SK-N-SH treated with all-trans-retinoic acid at 6 μM for 48 hours (cell line): Measurements from ENCODE around the gene INTS3.

ENCODE experiments used
- ATAC-seq: fragments of 200-7000 bp; cut with Tn5 transposase; 3 replicates; pipeline ENCODE4 v1.9.1; 2020; ENCODE audit warnings: mild to moderate bottlenecking, moderate library complexity
- ARNTL ChIP-seq: fragments of 450-650 bp; formaldehyde crosslinking; IDR thresholded peaks from 2 replicates; pipeline ENCODE4 v1.5.0; 2020; ENCODE audit warnings: low read depth, mild to moderate bottlenecking, moderate library complexity, borderline replicate concordance
- BACH2 ChIP-seq: fragments of 250-450 bp; sonication (Bioruptor Pico); IDR thresholded peaks from 2 replicates; pipeline ENCODE4 v1.9.0; 2021; ENCODE audit warnings: mild to moderate bottlenecking, borderline replicate concordance
- CSDC2 ChIP-seq: fragments of 250-450 bp; sonication (Bioruptor Pico); IDR thresholded peaks from 2 replicates; pipeline ENCODE4 v1.5.0; 2020; ENCODE audit warnings: mild to moderate bottlenecking, moderate library complexity
- ESRRG ChIP-seq: fragments of 250-450 bp; sonication (Bioruptor Pico); IDR thresholded peaks from 2 replicates; pipeline ENCODE4 v1.6.1; 2021; ENCODE audit warnings: mild to moderate bottlenecking
- GLIS3 ChIP-seq: fragments of 250-450 bp; sonication (Bioruptor Pico); IDR thresholded peaks from 2 replicates; pipeline ENCODE4 v1.5.0; 2020; ENCODE audit warnings: mild to moderate bottlenecking, moderate library complexity
- ISL1 ChIP-seq: fragments of 250-450 bp; sonication (Bioruptor Pico); IDR thresholded peaks from 2 replicates; pipeline ENCODE4 v2.1.2; 2022; ENCODE audit warnings: mild to moderate bottlenecking, moderate library complexity
- OSR1 ChIP-seq: fragments of 250-450 bp; sonication (Bioruptor Pico); IDR thresholded peaks from 2 replicates; pipeline ENCODE4 v1.8.0; 2022; ENCODE audit warnings: moderate library complexity, mild to moderate bottlenecking, inconsistent platforms
- PPARA ChIP-seq: fragments of 250-450 bp; sonication (Bioruptor Pico); IDR thresholded peaks from 2 replicates; pipeline ENCODE4 v1.5.0; 2020; ENCODE audit warnings: mild to moderate bottlenecking, borderline replicate concordance
- RARB ChIP-seq: fragments of 250-450 bp; sonication (Bioruptor Pico); IDR thresholded peaks from 2 replicates; pipeline ENCODE4 v1.8.0; 2021; ENCODE audit warnings: mild to moderate bottlenecking, moderate library complexity
- SNAI2 ChIP-seq: fragments of 250-450 bp; sonication (Bioruptor Pico); IDR thresholded peaks from 2 replicates; pipeline ENCODE4 v1.5.0; 2020; ENCODE audit warnings: mild to moderate bottlenecking, moderate library complexity
- TCF4 ChIP-seq: fragments of 250-450 bp; sonication (Bioruptor Pico); IDR thresholded peaks from 2 replicates; pipeline ENCODE4 v1.8.0; 2021; ENCODE audit warnings: mild to moderate bottlenecking, moderate library complexity, borderline replicate concordance
- TOX ChIP-seq: fragments of 250-450 bp; sonication (Bioruptor Pico); IDR thresholded peaks from 2 replicates; pipeline ENCODE4 v1.8.0; 2021; ENCODE audit warnings: mild to moderate bottlenecking, moderate library complexity, borderline replicate concordance
- ZC3H10 ChIP-seq: fragments of 250-450 bp; sonication (Bioruptor Pico); IDR thresholded peaks from 2 replicates; pipeline ENCODE4 v1.5.1; 2021; ENCODE audit warnings: mild to moderate bottlenecking, moderate library complexity
- ZFP3 ChIP-seq: fragments of 250-450 bp; sonication (Bioruptor Pico); IDR thresholded peaks from 2 replicates; pipeline ENCODE4 v1.5.0; 2020; ENCODE audit warnings: mild to moderate bottlenecking, moderate library complexity
- ZNF565 ChIP-seq: fragments of 450-650 bp; formaldehyde crosslinking; conservative IDR thresholded peaks from 2 replicates; pipeline ENCODE4 v1.5.0; 2020; ENCODE audit warnings: low read depth, mild to moderate bottlenecking, moderate library complexity
- ZNF70 ChIP-seq: fragments of 450-650 bp; formaldehyde crosslinking; IDR thresholded peaks from 2 replicates; pipeline ENCODE4 v1.5.0; 2020; ENCODE audit warnings: mild to moderate bottlenecking, moderate library complexity
- ZNF8 ChIP-seq: fragments of 450-650 bp; formaldehyde crosslinking; IDR thresholded peaks from 2 replicates; pipeline ENCODE4 v1.5.0; 2020; ENCODE audit warnings: mild to moderate bottlenecking, moderate library complexity
- TF ChIP-seq, protein P1 (sequence below): fragments of 250-450 bp; sonication (Bioruptor Pico); IDR thresholded peaks from 2 replicates; pipeline ENCODE4 v1.5.0; 2020; ENCODE audit warnings: mild to moderate bottlenecking, moderate library complexity
- TF ChIP-seq, protein P2 (sequence below): fragments of 250-450 bp; sonication (Bioruptor Pico); IDR thresholded peaks from 2 replicates; pipeline ENCODE4 v1.5.1; 2020; ENCODE audit warnings: low read depth, mild to moderate bottlenecking, moderate library complexity
- TF ChIP-seq, protein P3 (sequence below): fragments of 250-450 bp; sonication (Bioruptor Pico); IDR thresholded peaks from 2 replicates; pipeline ENCODE4 v1.8.0; 2021; ENCODE audit warnings: low read depth, mild to moderate bottlenecking, moderate library complexity, borderline replicate concordance
- TF ChIP-seq, protein P4 (sequence below): fragments of 250-450 bp; sonication (Bioruptor Pico); IDR thresholded peaks from 2 replicates; pipeline ENCODE4 v1.8.0; 2020; ENCODE audit warnings: mild to moderate bottlenecking, moderate library complexity, borderline replicate concordance
- TF ChIP-seq, protein P5 (sequence below): fragments of 250-450 bp; sonication (Bioruptor Pico); IDR thresholded peaks from 2 replicates; pipeline ENCODE4 v1.5.1; 2021; ENCODE audit warnings: mild to moderate bottlenecking, moderate library complexity

INTS3 gene

DNA sequence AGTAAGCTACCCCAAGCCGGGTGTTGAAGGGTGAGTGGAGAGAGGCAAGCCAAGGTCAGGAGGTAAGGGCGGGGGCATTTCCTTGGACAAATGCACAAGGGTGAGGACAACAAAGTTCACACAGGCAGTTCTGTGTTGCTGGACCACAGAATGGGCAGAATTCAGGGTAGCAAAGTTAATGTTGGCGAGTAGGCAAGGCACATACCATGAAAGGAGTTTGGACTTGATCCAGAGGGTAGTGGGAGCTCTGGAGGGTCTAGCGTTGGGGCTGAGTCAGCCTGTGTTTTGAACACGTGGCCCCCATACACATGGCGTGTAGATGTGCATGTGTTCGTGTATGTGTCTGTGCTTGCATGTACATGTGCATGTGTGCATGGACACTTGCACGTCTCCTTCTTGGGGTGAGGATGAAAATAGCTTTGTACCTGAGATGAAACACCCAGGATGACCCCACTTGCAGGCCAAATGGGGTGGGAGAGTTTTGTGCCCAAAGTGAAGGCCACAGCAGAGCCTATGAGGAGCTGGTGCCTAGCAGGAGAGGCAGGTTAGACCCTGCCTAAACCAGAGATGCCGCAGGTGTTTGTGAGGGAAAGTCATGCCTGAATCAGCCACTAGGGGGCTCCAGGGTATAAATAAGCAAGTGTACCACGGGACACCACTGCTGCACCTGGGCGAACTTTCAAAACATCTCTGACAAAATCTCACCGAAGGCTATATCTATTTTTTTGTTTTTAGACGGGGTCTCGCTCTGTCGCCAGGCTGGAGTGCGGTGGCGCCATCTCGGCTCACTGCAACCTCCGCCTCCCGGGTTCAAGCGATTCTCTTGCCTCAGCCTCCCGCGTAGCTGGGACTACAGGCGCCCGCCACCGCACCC is 69.2 kb downstream of the INTS3 start:
- ATAC-seq = peak; percentile 83
- no peak for TF ChIP-seq ARNTL (CRISPR knock-in tag)
- no peak for TF ChIP-seq OSR1 (CRISPR knock-in tag)
- TF ChIP-seq ISL1 = no peak
- no peak for TF ChIP-seq ZNF8
- TF ChIP-seq ZFP3 (CRISPR knock-in tag) = no peak
- TF ChIP-seq, protein P1, sequence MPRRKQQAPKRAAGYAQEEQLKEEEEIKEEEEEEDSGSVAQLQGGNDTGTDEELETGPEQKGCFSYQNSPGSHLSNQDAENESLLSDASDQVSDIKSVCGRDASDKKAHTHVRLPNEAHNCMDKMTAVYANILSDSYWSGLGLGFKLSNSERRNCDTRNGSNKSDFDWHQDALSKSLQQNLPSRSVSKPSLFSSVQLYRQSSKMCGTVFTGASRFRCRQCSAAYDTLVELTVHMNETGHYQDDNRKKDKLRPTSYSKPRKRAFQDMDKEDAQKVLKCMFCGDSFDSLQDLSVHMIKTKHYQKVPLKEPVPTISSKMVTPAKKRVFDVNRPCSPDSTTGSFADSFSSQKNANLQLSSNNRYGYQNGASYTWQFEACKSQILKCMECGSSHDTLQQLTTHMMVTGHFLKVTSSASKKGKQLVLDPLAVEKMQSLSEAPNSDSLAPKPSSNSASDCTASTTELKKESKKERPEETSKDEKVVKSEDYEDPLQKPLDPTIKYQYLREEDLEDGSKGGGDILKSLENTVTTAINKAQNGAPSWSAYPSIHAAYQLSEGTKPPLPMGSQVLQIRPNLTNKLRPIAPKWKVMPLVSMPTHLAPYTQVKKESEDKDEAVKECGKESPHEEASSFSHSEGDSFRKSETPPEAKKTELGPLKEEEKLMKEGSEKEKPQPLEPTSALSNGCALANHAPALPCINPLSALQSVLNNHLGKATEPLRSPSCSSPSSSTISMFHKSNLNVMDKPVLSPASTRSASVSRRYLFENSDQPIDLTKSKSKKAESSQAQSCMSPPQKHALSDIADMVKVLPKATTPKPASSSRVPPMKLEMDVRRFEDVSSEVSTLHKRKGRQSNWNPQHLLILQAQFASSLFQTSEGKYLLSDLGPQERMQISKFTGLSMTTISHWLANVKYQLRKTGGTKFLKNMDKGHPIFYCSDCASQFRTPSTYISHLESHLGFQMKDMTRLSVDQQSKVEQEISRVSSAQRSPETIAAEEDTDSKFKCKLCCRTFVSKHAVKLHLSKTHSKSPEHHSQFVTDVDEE (CRISPR knock-in tag) = no peak
- TF ChIP-seq RARB (CRISPR knock-in tag) = no peak
- TF ChIP-seq, protein P2, sequence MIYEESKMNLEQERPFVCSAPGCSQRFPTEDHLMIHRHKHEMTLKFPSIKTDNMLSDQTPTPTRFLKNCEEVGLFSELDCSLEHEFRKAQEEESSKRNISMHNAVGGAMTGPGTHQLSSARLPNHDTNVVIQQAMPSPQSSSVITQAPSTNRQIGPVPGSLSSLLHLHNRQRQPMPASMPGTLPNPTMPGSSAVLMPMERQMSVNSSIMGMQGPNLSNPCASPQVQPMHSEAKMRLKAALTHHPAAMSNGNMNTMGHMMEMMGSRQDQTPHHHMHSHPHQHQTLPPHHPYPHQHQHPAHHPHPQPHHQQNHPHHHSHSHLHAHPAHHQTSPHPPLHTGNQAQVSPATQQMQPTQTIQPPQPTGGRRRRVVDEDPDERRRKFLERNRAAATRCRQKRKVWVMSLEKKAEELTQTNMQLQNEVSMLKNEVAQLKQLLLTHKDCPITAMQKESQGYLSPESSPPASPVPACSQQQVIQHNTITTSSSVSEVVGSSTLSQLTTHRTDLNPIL = no peak
- TF ChIP-seq TOX (CRISPR knock-in tag) = no peak
- TF ChIP-seq BACH2 (CRISPR knock-in tag) = no peak
- TF ChIP-seq, protein P3, sequence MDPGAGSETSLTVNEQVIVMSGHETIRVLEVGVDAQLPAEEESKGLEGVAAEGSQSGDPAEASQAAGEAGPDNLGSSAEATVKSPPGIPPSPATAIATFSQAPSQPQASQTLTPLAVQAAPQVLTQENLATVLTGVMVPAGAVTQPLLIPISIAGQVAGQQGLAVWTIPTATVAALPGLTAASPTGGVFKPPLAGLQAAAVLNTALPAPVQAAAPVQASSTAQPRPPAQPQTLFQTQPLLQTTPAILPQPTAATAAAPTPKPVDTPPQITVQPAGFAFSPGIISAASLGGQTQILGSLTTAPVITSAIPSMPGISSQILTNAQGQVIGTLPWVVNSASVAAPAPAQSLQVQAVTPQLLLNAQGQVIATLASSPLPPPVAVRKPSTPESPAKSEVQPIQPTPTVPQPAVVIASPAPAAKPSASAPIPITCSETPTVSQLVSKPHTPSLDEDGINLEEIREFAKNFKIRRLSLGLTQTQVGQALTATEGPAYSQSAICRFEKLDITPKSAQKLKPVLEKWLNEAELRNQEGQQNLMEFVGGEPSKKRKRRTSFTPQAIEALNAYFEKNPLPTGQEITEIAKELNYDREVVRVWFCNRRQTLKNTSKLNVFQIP (CRISPR knock-in tag) = no peak
- TF ChIP-seq GLIS3 = no peak
- no peak for TF ChIP-seq SNAI2
- TF ChIP-seq ZNF70 (CRISPR knock-in tag) = no peak
- no peak for TF ChIP-seq PPARA
- TF ChIP-seq, protein P4, sequence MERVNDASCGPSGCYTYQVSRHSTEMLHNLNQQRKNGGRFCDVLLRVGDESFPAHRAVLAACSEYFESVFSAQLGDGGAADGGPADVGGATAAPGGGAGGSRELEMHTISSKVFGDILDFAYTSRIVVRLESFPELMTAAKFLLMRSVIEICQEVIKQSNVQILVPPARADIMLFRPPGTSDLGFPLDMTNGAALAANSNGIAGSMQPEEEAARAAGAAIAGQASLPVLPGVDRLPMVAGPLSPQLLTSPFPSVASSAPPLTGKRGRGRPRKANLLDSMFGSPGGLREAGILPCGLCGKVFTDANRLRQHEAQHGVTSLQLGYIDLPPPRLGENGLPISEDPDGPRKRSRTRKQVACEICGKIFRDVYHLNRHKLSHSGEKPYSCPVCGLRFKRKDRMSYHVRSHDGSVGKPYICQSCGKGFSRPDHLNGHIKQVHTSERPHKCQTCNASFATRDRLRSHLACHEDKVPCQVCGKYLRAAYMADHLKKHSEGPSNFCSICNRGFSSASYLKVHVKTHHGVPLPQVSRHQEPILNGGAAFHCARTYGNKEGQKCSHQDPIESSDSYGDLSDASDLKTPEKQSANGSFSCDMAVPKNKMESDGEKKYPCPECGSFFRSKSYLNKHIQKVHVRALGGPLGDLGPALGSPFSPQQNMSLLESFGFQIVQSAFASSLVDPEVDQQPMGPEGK (CRISPR knock-in tag) = no peak
- TF ChIP-seq, protein P5, sequence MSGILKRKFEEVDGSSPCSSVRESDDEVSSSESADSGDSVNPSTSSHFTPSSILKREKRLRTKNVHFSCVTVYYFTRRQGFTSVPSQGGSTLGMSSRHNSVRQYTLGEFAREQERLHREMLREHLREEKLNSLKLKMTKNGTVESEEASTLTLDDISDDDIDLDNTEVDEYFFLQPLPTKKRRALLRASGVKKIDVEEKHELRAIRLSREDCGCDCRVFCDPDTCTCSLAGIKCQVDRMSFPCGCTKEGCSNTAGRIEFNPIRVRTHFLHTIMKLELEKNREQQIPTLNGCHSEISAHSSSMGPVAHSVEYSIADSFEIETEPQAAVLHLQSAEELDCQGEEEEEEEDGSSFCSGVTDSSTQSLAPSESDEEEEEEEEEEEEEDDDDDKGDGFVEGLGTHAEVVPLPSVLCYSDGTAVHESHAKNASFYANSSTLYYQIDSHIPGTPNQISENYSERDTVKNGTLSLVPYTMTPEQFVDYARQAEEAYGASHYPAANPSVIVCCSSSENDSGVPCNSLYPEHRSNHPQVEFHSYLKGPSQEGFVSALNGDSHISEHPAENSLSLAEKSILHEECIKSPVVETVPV (CRISPR knock-in tag) = no peak
- TF ChIP-seq CSDC2 (CRISPR knock-in tag) = no peak
- no peak for TF ChIP-seq ZNF565 (CRISPR knock-in tag)
- TF ChIP-seq ESRRG = no peak

DNA sequence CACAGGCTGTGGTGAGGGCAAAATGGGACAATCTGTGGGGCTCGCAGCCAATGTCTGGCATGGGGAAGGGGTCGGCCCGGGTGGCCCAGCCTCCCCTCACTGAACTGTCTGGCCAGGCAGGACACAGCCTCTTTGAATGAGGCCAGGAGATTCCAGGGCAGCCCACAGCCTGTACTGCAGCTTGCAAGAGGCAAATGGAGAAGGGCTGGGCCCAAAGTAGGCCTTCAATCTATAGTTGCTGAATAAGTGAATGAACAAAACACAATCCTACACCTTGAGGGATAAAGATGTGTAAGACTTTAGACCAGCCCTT is 70.6 kb downstream of the INTS3 start:
- ATAC-seq = no peak
- TF ChIP-seq TOX (CRISPR knock-in tag) = no peak
- TF ChIP-seq SNAI2 = no peak
- no peak for TF ChIP-seq CSDC2 (CRISPR knock-in tag)
- no peak for TF ChIP-seq ZNF70 (CRISPR knock-in tag)
- TF ChIP-seq, protein P1 (CRISPR knock-in tag) = no peak
- TF ChIP-seq ZNF565 (CRISPR knock-in tag) = no peak
- TF ChIP-seq TCF4 (CRISPR knock-in tag) = no peak
- no peak for TF ChIP-seq GLIS3
- TF ChIP-seq ZC3H10 (CRISPR knock-in tag) = no peak
- TF ChIP-seq, protein P4 (CRISPR knock-in tag) = no peak
- no peak for TF ChIP-seq OSR1 (CRISPR knock-in tag)
- no peak for TF ChIP-seq PPARA
- no peak for TF ChIP-seq ESRRG
- TF ChIP-seq ZFP3 (CRISPR knock-in tag) = no peak
- TF ChIP-seq ZNF8 = no peak
